Mesodermal cell (in vitro differentiated cells): ENCODE measurements around the gene TMEM63A. TPM values are rescaled to one million over a fixed set of nuclear protein-coding genes. Genes with fewer than 3 reads are reported as not detected.
"Not testable (repeated sequence)": the region's sequence is repeated elsewhere in the genome, so short reads cannot be mapped to it uniquely, and the experiment has no call there.

Source experiments
- H3K27ac ChIP-seq: 2 replicates; pipeline ENCODE4 v1.7.0; 2013; ENCODE audit warnings: mild to moderate bottlenecking, low read depth, low read length, moderate library complexity; ENCODE audit not compliant: severe bottlenecking
- H3K36me3 ChIP-seq: 2 replicates; pipeline ENCODE4 v1.7.1; 2013; ENCODE audit warnings: mild to moderate bottlenecking, low read length, moderate library complexity; ENCODE audit not compliant: control insufficient read depth, insufficient read depth
- H3K4me1 ChIP-seq: one replicate; pipeline ENCODE4 v1.7.1; 2013; ENCODE audit warnings: mild to moderate bottlenecking, low read length; ENCODE audit not compliant: insufficient read depth, control insufficient read depth, poor library complexity, severe bottlenecking
- H3K4me3 ChIP-seq: 2 replicates; pipeline ENCODE4 v1.7.0; 2013; ENCODE audit warnings: low read length, control low read depth, mild to moderate bottlenecking; ENCODE audit not compliant: insufficient read depth, poor library complexity, severe bottlenecking; ENCODE audit errors: extremely low read depth
- H3K9me3 ChIP-seq: 2 replicates; pipeline ENCODE4 v1.7.1; 2013; ENCODE audit warnings: mild to moderate bottlenecking, low read length, moderate library complexity; ENCODE audit not compliant: control insufficient read depth
- WGBS, 2 experiments: methylation state at CpG; one replicate each; pipeline ENCODE4 v1.1.5; 2013; ENCODE audit warnings: missing lambda C conversion rate in 2 of 2; ENCODE audit not compliant: insufficient coverage in 2 of 2; 5-methylcytosine and 5-hydroxymethylcytosine counted together
- polyA plus RNA-seq, 2 experiments: library from polyadenylated mRNA; stranded (reverse); fragments of 50-300 nt; gene quantifications; one replicate each; pipeline ENCODE4 v1.2.3, GENCODE V29; 2013

Gene TMEM63A
- 27.9 TPM for polyA plus RNA-seq (2013, experiment 1 of 2)
- polyA plus RNA-seq (2013, experiment 2 of 2): 22.4 TPM

DNA sequence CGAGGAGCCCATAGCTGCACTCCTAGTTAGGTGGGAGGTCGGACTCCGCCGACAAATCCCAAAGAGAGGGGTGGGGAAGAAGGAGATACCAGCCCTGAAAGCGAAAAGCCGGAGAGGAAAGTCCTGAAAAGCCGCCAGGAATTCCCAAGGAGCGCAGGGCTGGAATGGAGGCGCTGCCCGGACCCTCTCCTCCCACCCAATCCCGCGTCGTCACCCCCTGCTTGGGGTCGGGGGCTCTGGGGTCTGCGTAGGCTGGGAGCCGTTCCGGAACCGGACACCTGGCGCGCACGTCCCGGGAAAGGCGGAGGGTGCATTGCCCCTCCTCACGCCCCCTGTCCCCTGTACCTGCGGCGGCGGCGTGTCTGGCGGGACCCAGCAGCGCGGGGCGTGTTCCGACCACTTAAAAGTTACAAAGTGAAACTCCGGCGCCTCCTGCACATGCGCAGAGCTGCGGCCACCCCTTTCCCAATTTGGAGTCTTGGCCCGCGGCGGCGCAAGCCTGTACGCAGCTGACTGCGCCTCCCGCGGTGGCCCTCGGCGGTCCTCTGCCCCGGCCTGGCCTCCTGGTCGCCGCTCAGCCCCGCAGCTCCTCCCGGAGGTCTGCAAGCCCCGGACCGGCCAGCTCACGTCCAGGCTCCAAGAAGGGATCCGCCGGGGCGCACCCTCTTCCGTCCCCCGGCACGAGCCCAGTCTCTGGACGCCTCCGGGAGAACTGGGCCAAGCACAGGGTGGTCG is at the start of gene TMEM63A:
Gene TMEM63A (minus strand): TSS at position 422 of the 735 bp plus-strand sequence. CDS start 4,800 bp downstream, outside the sequence.
- H3K9me3 ChIP-seq: no peaks in the 10 kb centered on the region
- peaks cover 9% of the 10 kb centered on the region for H3K4me1 ChIP-seq
- H3K36me3 ChIP-seq: peaks cover 2% of the 10 kb centered on the region
- peak within 1 kb of the TSS; percentile 62 for H3K4me3 ChIP-seq
- no peak within 1 kb of the TSS for H3K27ac ChIP-seq
- 0% methylated on average over 62 of the region's 64 CpGs for WGBS, 2 experiments

DNA sequence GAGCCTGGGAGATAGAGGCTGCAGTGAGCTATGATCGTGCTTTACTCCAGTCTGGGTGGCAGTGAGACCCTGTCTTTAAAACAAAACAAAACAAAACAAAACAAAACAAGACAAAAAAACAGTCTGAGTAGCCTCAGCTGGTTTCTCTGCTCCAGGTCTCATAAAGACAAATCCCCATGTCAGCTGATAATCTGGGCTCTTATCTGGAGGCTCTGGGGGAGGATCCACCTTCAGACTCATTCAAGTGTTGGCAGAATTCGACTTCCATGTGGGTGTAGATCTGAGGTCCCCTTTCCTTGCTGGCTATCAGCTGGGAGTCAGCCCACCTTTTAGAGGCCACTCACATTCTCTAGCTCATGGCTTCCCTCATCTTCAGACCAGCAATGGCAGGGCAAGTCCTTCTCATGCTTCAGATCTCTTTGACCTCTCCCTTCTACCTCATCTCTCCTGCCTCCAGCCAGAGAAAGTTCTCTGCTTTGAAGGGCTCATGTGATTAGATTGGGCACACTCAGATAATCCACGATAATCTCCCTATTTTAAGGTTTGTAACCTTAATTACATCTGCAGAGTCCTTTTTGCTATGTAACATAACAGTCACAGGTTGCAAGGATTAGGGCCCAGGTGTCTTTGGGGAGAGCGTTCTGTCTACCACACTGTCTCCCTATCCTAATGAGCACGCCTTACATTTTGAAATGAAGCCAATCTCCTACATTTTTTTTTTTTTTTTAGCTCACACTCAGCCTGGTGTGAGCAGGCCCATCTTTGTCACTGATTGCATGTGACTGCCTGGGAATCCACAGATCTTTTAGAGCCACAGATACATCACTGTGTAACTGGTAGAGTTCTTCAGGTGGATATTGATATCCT is 49.3 kb upstream of the TMEM63A start:
- Histone ChIP-seq H3K4me3 (no peak overlapping the region), H3K36me3 (no peaks in the 10 kb centered on the region), H3K9me3 (no peaks in the 10 kb centered on the region), H3K27ac (no peak overlapping the region), H3K4me1 (no peaks in the 10 kb centered on the region)
- WGBS, 2 experiments: 82 to 95% methylated on average over 3 to 4 of the region's 5 CpGs

DNA sequence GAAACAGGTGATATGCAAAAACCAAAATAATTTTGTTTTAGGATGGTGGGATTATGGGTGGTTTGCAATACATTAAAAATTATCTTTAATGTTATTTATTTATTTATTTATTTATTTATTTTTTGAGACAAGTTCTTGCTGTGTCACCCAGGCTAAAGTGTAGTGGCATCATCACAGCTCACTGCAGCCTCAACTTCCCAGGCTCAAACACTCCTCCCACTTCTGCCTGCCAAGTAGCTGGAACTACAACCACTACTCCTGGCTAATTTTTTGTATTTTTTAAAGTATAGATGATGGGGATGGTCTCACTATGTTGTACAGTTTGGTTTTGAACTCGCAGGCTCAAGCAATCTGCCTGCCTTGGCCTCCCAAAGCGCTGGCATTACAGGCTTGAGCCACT is 48.4 kb upstream of the TMEM63A start:
- Histone ChIP-seq H3K4me3 (no peak overlapping the region), H3K4me1 (no peaks in the 10 kb centered on the region), H3K36me3 (no peaks in the 10 kb centered on the region), H3K9me3 (no peaks in the 10 kb centered on the region), H3K27ac (no peak overlapping the region)
- WGBS, 2 experiments: 100% methylated on average over 1 of the region's 2 CpGs; no CpG with 5 or more reads in 1 of the 2 experiments

DNA sequence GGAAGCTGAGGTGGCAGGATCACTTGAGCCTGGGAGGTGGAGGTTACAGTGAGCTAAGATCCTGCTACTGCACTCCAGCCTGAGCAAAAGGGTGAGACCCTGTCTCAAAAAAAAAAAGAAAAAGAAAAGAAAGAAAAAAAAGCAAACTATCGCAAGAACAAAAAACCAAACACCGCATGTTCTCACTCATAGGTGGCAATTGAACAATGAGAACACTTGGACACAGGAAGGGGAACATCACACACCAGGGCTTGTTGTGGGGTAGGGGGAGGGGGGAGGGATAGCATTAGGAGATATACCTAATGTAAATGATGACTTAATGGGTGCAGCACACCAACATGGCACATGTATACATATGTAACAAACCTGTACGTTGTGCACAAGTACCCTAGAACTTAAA is 47.3 kb upstream of the TMEM63A start:
- H3K9me3 ChIP-seq, H3K27ac ChIP-seq, H3K4me3 ChIP-seq, H3K36me3 ChIP-seq, H3K4me1 ChIP-seq: not testable (repeated sequence)
- no CpG with 5 or more reads among the region's 3 CpGs for WGBS, 2 experiments

- Histone ChIP-seq H3K27ac (no peak overlapping the region), H3K4me3 (no peak overlapping the region), H3K4me1 (no peaks in the 10 kb centered on the region), H3K9me3 (no peaks in the 10 kb centered on the region), H3K36me3 (no peaks in the 10 kb centered on the region)
- 91 to 94% methylated on average over 11 of the region's 14 CpGs for WGBS, 2 experiments
These were observed 46.3 kb upstream of the TMEM63A start for GRCh38 chr1:225928186-225929175.

DNA sequence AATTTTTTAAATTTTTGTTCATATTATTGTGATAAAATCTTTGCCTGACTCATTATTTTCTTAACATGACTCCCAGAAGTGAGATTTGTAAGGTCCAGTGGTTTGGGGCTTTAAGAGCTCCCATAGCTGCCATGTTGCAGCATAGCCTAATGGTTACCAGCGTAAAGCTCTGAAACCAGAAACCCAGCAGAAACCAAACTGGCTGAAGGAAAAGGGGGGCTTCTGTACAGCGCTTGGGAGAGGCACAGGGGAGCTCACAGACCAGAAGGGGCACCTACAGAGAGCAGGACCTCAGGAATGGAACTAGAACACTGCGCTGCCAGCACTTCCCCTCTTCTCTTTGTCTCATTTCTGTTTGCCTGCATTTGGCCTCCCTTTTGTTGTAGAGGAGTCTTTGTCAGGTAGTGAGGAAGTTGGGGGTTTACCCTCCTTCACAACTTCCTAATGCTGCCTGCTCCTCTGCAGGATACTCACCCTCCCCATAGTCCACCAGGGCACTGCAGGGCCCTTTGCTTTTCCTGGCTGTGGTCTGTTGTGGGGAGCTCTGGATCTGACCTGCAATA is 44.5 kb upstream of the TMEM63A start:
- Histone ChIP-seq H3K4me3 (no peak overlapping the region), H3K9me3 (no peaks in the 10 kb centered on the region), H3K36me3 (peaks cover 12% of the 10 kb centered on the region), H3K4me1 (peaks cover 6% of the 10 kb centered on the region), H3K27ac (no peak overlapping the region)
- 92 to 100% methylated on average over 1 to 2 of the region's 3 CpGs for WGBS, 2 experiments

DNA sequence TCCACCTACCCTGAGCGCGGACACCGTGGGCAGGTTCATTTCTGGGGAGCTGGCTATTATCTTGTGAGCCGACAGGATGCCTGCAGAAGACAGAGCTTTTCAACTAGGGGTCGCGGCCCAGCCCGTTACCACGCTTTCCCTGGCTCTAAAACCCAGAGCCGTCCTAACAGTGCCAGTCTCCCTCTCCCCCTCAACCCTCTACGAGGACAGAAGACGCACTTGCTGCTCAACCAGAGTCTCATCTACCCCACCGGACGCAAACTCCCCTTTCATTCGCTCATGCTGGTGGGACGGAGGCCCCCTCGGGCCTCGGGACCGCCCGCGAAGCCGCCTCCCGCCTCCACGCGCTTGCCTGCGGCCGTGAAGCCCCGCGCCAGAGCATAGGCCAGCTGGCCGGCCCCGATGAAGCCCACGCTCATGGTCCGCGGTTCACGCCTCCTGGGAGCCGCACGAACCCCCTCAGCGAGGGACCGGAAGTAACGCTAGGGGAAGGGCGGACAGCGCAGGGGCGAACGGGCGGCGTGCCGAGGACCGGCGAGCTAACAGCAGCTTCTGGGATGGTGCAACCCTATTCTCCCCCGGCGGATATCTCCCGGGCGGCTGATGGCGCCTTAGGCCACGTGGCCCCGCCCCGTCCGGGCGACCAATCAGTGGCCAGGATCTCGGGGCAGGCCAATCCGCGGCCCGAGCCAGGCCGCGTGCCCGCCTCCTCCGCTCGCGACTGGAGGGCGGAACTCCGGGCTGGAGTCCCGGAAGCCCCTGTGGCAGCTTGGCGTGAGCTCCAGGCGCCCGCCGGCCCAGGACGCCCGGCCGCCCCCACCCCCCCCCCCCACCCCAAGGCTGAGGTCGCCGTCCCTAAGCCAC is 41.7 kb upstream of the TMEM63A start, which contains the start of gene PYCR2:
Gene PYCR2 (minus strand): TSS at position 559 of the 864 bp plus-strand sequence. CDS start 140 bp downstream, at position 419.
- Histone ChIP-seq H3K4me1 (peaks cover 6% of the 10 kb centered on the region), H3K27ac (peak within 1 kb of the TSS; percentile 84), H3K9me3 (no peaks in the 10 kb centered on the region), H3K36me3 (peaks cover 37% of the 10 kb centered on the region), H3K4me3 (peak within 1 kb of the TSS; percentile 89)
- 0% methylated on average over 53 to 57 of the region's 80 CpGs for WGBS, 2 experiments

DNA sequence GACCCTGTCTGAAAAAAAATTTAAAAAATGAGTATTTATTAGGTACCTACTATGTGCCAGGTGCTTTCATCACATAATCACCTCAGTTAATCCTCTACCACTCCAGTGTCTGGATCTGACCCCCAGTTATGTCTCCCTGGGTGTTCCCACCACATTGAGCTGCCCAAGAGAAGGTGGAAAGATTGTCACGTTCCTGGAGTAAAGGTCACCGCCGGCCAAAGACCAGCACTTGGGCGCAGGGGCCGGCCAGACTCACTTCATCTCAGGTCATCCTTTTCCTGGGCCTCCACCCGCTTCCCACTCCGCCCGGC is 41.2 kb upstream of the TMEM63A start:
- Histone ChIP-seq H3K36me3 (peaks cover 42% of the 10 kb centered on the region), H3K27ac (peak overlapping the region; percentile 84), H3K9me3 (no peaks in the 10 kb centered on the region), H3K4me1 (peaks cover 6% of the 10 kb centered on the region), H3K4me3 (peak overlapping the region; percentile 89)
- WGBS, 2 experiments: 0 to 15% methylated on average over 7 to 8 of the region's 8 CpGs
